RPMI8226 (cell line): ENCODE results near the gene TSPAN4.

ENCODE experiments used
- DNase-seq: peaks from one replicate; pipeline ENCODE4 v3.0.0-alpha.2; 2015

The TSPAN4 gene

DNA sequence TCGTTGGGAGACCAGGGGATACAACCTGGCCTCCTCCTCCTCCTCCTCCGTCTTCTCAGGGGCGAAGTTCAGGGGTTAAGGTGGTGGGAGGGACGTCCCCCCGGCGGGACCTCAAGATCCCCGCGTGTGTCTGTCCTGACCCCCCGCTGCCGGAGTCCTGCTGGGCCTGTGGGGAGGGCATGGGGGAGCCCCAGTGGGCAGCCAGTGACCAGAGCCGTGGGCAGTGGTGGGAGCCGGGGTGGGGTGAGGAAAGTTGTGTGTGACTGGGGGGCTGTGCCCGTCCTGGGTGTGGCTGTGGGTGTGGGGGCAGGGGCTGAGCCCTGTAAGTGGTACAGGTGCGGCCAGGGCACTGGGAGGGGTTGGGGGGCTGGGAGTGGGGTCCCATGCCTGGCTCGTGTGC, 10.1 kb downstream of the TSPAN4 start:
- no peak for DNase-seq

DNA sequence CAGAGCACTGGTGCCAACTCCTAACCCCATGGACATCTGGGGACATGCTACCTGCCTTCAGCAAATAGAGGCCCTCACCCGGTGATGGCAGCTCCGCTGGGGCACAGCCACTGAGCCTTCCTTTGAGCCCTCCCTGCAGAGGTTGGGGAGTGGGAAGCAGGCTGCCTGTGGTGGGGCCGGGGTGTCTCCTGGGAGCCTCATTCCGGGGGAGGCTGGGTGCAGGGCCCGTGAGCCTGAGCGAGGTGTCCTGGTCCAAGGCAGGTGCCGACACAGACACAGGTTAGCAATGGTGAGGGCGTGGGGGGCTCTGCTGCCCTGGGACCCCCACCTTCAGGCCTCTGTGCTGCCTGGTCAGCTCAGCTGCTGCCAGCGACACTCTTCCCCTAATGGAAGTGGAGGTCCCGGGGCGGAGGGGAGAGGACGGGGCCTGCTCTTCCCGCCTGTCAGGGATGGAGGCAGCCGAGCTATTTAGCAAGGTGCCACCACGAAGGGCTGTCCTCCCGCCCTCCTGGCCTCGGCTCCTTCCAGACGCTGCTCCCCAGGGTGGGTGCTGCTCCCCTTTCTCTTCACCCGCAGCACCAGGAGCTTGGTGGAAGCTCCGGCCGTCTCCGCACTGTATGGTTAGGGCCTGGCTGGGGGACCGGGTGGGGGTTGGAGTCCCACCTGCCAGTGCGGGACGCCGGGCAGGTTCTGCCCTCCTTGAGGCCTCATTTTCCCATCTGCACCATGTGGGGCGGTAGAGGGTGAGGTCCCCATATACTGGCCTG, 11.2 kb downstream of the TSPAN4 start:
- DNase-seq, result no peak

DNA sequence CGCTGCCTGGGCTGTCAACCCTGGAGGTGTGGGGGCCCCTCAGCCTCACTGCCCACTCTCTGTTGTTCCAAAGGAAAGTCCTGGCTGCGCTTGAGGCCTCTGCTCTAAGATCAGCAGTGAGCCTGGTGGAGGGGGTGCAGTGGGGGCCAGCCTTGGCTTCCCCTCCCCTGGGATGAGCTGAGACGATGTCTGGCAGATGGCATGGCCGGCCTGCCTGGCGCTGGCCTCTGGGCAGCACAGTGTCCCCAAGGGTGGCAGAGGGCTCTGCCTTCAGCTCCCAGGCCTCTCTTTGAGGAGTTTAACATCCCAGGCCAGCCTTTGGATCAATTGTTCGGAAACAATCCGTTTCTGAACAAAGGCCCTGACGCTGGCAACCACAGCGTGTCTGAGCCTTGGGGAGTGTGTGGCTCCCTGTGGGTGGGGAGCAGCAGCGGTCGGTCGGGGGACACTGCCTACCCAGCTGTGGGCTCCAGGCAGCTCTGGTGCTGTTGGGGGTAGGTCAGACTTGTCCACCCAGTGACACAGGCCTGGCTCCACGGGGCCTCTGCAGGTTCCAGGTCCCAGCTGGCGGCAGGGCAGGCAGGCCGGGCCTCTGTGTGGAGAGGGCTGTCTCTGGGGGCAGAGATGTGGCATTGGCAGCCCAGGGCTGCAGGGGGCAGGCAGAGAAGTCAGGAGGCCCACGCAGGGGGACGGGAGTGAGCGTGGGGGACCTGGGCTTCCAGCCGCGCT, 12.1 kb downstream of the TSPAN4 start:
- DNase-seq, result no peak

DNA sequence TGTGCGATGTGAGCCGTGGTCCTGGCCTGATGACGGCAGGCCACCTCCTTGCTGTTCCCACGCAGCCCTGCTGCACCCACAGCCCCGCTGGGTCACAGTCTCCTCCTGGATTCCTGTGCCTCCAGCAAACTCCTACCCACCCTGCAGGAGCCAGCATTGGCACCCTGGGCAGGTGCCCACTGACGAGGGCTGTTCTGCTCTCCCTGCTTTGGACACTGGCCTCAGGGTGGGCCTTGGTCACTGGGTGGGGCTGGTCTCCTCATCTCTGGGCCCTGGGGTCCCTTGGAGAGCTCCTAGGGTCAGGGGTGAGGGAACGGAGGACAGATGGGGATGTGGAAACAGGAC, 12.7 kb downstream of the TSPAN4 start:
- no peak for DNase-seq

DNA sequence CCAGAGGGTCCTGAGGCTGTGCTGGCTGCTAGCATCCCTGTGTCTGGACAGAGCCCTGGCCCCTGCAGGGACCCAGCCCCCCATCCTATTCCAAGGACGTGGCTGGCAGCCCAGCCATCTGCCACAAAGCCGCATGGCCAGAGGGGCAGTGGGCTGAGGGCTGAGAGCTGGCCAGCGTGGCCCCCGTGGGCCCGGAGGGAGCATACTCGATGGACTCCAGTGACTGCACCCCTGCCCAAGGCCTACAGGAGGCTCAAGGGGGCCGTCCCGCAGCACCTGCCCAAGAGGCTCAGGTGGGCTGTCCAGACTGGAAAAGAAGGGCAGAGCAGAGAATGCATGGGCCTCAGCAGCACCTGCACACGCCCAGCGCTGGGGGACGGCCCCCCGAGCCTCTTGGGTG, 13.1 kb downstream of the TSPAN4 start:
- DNase-seq, result no peak

DNA sequence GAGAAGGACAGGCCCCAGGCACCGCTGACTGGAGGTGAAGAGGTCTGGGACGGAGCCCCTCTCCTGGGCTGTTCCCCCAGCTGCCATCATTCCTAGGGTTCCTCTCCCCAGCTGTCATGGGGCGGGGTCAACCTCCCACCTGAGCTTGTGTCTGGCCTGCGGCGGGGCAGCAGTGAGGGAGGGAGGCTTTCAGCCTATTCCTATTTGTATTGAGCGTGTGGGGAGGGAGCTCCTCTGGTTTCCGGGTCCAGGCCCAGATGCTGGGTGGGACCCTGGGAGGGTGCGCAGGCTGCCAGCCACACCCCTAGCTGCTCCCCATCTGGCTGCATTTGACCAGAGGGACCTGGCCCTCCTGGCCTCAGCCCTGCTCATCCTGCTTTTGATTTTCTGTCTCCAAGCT, 13.7 kb downstream of the TSPAN4 start:
- no peak for DNase-seq

DNA sequence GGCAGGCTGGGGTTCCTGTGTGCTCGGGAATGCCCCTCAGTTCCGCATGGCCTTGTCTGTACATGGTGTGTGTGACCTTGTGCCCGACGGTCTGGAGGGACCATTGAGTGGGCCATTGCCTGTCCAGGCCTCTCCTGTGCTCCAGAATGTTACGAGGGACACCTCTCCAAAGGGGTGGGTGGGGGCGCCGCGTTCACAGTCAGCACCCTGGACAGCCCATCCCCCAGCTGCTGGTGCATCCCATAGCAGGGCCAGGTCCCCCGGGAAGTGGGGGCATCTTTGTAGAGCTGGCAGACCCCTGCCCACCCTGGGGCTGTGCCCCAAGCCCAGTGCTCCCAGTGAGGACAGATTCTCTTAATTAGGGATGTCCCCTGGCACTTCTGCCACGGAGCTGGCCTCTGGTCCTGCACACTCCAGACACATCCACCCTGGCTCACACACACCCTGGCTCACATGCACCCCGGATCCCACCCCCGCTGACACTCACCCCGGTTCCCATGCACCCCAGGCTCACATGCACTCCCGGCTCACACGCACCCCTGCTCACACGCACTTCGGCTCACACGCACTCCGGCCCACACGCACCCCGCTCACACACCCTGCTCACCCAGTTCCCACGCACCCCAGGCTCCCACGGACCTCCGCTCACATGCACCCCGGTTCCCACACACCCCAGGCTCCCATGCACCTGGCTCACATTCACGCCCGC, 15.6 kb downstream of the TSPAN4 start:
- DNase-seq, result no peak

DNA sequence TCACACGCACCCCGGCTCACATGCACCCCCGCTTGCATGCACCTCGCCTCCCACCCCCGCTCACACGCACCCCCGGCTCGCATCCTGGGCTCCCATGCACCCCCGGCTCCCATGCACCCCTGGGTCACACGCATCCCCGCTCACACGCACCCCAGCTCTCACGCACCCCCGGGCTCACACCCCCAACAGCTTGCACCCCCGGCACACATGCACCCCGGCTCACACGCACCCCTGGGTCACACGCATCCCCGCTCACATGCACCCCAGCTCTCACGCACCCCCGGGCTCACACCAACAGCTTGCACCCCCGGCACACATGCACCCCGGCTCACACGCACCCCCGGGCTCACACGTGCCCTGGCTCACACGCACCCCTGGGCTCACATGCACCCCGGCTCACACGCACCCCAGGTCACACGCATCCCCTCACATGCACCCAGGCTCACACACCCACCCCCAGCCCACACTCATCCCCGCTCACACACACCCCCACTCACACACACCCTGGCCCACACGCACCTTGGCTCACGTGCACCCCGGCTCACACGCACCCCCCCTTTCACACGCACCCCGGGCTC, 16.2 kb downstream of the TSPAN4 start:
- DNase-seq, result no peak

DNA sequence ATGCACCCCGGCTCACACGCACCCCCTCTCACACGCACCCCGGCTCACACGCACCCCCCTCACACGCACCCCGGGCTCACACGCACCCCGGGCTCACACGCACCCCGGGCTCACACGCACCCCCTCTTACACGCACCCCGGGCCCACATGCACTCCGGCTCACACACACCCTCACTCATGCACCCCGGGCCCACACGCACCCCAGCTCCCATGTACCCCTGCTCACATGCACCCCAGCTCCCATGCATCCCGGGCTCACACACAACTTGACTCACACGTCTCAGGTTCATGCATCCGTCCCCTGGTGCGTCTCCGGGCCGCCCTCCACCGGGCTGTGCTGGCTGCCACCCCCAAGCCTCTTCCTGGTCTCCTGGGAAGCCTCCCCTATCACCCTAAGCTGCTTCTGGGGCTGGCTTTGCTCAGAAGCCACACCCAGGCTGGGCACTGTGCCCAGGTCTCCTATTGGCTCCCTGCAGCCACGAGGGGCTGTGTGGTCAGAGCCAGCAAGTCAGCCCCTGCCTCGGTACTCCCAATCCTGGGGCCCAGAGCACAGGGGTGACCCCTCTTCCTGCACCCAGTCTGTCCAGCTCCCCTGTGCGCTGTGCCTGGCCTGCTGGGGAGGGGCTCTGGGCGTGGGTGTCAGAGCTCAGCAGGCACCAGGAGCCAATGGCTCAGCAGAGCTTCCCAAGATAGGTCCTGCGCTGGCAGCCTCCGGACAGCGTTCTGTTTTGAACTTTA, 16.9 kb downstream of the TSPAN4 start:
- peak; percentile 71 for DNase-seq

DNA sequence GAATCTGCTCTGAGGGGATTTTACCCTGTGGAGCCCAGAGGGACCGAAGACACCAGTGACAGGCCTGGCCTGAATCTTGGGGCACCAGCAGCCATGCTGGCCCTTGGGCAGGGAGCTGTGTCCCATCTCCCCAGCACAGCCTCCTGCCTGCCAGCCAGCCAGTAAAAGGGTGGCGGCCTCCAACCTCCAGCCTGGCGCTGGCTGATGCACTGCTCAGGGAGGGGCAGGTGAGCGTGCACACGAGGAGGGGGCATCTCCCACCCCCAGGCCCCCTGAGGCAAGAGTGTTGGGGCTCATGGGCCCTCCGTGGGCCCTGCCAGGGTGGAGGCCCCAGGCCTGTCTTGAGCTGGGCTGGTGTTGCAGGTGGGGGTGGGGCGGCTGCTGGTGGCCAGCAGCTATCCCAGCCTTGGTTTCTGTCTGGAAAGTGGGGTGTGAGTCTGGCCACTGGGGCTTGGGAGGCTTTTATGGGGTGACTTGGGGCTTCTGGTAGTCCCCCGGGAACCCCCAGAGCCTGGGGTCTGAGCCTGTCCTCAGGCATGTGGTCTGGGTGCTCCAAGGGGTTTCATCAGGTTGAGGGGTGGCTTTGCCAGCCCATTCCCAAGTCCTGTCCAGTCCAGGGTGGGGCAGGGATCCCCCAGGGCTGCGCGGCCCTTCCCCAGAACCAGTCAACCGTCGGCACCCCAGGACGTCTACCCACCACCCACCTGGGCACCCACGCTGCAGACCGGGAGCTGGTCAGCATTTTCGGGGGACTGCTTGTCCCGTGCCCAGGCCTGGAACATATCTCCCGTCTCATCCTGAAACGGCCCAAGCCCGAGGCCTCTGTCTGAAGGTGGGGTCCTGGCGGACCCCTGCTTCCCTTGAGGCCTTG, 17.8 kb downstream of the TSPAN4 start:
- no peak for DNase-seq

DNA sequence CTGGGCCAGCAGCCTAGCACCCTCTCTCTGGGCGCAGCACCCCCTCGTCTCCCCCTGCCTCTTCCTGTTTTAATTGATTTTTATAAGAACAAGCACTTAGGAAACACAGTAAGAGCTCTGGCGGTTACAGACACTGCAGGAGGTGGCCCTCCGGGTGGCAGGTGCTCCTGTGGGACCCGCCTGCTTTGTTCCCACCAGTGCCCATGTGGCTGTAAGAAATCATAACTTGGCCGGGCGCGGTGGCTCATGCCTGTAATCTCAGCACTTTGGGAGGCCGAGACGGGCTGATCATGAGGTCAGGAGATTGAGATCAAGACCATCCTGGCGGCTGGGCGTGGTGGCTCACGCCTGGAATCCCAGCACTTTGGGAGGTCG, 18.4 kb downstream of the TSPAN4 start:
- DNase-seq, result no peak

DNA sequence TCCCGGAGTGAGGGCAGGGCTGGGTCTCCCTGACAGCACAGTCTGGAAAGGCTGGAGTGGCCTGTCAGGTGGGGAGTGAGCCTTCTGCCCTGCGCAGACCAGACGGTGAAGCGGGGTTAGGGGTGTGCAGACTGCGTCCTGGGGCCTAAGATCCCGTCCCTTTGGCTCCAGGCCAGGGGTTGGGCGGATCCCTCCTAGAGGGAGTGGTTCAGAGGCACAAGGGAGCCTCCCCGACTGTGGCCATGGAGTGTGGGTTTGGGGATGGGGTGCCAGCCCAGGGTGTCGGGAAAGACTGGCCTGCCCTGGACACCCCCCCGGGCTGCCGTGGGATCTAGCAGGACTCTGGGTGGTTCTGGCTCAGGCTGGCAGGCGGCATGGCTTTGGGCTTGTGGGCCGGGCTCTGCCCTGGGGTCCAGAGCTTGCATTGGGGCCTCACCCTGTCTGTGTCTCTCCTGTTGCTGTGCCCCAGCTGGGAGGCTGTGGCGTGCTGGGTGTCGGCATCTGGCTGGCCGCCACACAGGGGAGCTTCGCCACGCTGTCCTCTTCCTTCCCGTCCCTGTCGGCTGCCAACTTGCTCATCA, 19.5 kb downstream of the TSPAN4 start:
- DNase-seq, result no peak

DNA sequence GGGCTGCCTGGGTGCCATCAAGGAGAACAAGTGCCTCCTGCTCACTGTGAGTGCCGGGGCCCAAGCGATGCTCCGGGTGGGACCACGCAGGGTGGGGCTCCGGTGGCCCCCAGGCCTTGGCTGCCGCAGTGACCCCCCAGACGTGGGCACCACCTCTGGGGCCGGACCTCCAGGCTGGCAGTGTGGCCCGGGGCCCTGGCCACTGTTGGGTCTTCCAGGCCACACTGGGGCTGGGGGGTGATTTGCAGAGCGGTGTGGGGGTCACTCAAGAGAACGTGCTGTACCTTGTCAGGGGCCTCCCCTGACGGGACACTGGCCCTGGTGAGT, 20.0 kb downstream of the TSPAN4 start:
- DNase-seq, result no peak

DNA sequence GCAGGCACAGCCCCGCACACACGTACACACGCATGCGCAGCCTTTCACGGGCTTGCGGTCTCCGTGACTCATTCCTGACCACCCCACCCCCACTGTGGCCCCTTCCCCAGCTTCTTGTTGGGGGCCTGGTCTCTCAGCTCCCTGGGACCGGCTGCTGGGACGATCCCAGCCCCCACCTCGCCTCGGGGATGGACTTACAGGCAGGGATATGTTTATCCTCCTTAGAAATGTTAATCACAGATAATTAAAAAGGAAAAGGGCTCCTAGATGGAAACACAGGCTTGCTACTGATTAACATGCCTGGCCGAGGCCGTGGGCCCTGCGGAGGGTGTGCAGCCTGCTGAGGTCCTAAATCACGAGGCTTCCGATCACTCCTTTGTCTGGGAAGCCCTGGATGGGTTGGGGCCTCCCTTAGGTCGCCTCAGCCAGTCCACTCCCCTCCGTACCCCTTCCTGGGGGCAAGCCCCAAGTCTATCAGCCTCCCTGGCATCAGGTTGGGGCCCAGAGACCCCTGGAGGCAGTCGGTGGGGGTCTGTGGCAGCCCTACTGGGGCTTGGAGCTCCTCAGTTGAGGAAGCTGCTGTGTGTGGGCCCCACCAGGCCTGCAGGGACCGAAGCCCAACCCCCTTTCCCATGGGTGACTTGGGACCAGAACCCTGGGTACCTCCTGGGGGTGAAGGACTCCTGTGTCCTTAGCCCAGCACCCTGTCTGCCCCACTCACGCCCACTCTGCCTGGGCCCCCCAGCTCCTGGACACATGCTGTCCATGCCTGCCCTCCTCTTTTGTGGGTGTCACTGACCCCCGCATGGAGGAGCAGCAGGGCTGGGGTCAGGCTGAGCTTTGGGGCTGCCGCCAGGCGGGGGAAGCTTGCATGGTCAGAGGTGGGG, 20.6 kb downstream of the TSPAN4 start:
- DNase-seq, result no peak

DNA sequence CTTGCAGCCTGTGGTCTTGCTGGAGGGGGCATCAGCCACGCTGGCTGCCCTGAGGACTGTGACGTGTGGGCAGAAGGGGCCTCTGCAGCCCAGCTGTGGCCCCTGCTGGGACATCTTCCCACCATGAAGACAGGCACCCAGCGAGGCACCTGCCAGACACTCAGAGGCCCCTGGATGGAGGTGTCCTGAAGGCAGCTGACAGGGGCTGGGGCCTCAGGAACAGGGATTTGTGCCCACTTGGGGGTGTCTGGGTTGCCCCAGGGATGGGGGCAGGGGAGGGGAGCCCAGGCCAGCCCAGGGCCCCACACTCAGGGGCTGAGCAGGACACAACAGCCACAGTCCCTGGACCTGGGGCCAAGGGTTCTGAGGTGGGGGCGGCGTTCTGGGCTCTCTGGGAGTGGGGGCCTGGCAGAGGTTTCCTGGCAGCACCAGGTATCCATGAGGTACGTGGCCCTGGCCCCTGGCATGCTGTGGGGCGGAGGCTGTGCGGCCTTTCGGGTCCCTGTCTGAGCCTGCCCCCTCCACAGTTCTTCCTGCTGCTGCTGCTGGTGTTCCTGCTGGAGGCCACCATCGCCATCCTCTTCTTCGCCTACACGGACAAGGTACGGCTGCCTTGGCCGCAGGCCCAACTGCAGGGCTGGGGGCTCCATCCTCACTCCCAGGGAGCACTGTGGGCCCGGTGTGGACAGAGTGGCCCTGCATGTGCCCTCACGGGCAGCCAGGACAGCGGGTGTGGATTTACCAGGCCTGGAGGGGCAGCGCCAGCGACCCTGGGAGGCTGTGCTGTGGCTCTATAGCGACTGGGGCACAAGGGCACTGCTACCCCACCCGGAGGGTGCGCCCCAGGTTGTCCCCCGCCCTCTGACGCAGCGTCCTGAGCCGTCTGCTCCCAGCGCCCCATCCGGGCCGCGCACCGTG, 21.5 kb downstream of the TSPAN4 start:
- DNase-seq, result no peak

DNA sequence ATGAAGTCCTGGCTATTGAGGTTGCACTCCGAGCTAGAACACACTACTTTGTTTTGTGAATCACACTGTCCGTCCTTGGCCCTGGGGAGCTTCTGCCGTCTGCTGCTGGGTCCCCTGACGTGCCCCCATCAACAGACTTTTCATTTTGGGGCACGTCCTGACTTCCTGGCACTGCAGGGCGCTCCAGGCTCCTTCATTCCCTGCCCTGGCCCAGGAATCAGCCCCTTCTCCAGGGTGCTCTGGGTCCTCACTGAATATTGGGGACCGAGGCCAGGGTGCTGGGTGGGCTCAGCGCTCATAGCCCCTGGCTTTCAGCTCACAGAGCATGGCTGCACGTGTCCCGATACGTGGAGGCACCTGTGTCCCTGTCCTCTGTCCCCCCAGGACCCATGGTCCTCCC, 22.2 kb downstream of the TSPAN4 start:
- no peak for DNase-seq

DNA sequence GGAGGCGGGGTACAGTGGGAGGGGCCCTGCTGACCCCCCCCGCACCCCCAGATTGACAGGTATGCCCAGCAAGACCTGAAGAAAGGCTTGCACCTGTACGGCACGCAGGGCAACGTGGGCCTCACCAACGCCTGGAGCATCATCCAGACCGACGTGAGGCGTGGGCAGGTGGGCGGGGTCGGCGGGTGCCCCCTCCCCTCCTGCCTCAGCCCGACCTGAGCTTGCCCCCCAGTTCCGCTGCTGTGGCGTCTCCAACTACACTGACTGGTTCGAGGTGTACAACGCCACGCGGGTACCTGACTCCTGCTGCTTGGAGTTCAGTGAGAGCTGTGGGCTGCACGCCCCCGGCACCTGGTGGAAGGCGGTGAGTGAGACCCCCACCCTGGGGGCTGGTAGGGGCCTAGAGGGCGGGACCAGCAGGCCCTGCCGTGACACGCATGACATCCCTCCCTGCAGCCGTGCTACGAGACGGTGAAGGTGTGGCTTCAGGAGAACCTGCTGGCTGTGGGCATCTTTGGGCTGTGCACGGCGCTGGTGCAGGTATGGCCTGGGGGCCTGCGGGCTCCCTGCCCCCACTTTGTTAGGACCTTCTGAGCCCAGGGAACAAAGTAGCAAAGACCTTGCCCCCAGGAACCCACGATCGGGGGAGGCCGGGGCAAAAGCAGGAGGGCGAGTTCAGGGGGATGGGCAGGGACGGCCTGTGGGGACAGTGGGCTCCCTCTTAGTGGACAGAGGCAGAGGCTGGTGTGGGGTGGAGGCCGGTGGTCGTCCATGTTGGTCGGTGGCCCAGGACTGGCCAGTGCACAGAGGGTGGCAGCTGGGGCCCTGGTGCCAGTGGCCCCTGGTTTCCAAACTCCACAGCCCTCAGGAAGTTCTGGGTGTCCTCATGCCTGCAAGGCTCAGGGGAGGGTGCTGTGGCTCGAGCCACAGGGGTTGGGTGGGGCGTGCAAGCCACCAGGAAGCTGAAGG, 23.1 kb downstream of the TSPAN4 start:
- no peak for DNase-seq

DNA sequence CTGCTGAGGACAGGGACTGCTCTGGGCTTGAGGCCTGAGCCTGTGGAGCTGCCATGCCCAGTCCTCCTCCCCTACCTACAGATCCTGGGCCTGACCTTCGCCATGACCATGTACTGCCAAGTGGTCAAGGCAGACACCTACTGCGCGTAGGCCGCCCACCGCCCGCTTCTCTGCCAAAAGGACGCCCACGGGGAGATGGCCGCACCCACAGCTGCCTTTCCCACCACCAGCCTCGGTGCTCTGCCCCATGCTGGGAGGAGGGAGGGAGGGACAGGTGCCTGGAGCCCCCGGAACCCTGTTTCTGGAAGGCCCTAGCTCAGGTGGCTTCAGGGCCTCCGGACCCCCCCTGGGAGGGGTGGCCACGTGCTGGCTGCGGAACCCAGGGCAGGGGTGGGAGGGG, 23.8 kb downstream of the TSPAN4 start:
- DNase-seq, result no peak
